ENCODE measurements around the gene ITSN1.

- TF ChIP-seq ZC3H10 (CRISPR knock-in tag; IDR thresholded peaks at IDR 0.05) (no peak), TOX (CRISPR knock-in tag; IDR thresholded peaks at IDR 0.05; ENCODE audit: borderline replicate concordance) (no peak), ARNTL (CRISPR knock-in tag; IDR thresholded peaks at IDR 0.05; ENCODE audit: borderline replicate concordance, low read depth) (no peak)
Observed at GRCh38 chr21:33682992-33683627, 40.8 kb downstream of the ITSN1 start.
